ENCODE measurements around the gene EGF. TPM values are rescaled to one million over a fixed set of nuclear protein-coding genes. Genes with fewer than 3 reads are reported as not detected.
"Not testable (repeated sequence)": the region's sequence is repeated elsewhere in the genome, so short reads cannot be mapped to it uniquely, and the experiment has no call there.

Gene EGF
- total RNA-seq, 2 donors from 2014 or later = 7.4 to 13.4 TPM

- Histone ChIP-seq H3K4me3 (no peak overlapping the region), H3K4me1 (no peaks in the 10 kb centered on the region), H3K36me3 (no peaks in the 10 kb centered on the region), H3K9me3 (no peaks in the 10 kb centered on the region), H3K27ac (no peak overlapping the region), H3K27me3 (no peaks in the 10 kb centered on the region)
- DNase-seq (ENCODE audit: low spot score) = no peak
- no peak for TF ChIP-seq CTCF (IDR thresholded peaks at IDR 0.05)
These were observed 17.8 kb downstream of the EGF start for GRCh38 chr4:109930464-109930863.

GRCh38 chr4:109930872-109931271, 18.2 kb downstream of the EGF start:
- no peak for TF ChIP-seq CTCF (IDR thresholded peaks at IDR 0.05)
- Histone ChIP-seq H3K36me3 (no peaks in the 10 kb centered on the region), H3K4me1 (no peaks in the 10 kb centered on the region), H3K9me3 (no peaks in the 10 kb centered on the region), H3K27ac (no peak overlapping the region), H3K27me3 (no peaks in the 10 kb centered on the region), H3K4me3 (no peak overlapping the region)
- DNase-seq (ENCODE audit: low spot score) = no peak

- no peak for TF ChIP-seq CTCF (IDR thresholded peaks at IDR 0.05)
These were observed 18.6 kb downstream of the EGF start for GRCh38 chr4:109931318-109931717.

GRCh38 chr4:109937352-109937751, 24.7 kb downstream of the EGF start:
- H3K36me3 ChIP-seq; H3K27me3 ChIP-seq; DNase-seq (ENCODE audit: low spot score); H3K4me3 ChIP-seq; H3K9me3 ChIP-seq; H3K4me1 ChIP-seq; H3K27ac ChIP-seq: not testable (repeated sequence)

More at GRCh38 chr4:109931318-109931717, 18.6 kb downstream of the EGF start:
- Histone ChIP-seq H3K4me3 (no peak overlapping the region), H3K27me3 (no peaks in the 10 kb centered on the region), H3K36me3 (no peaks in the 10 kb centered on the region), H3K9me3 (no peaks in the 10 kb centered on the region), H3K4me1 (no peaks in the 10 kb centered on the region), H3K27ac (no peak overlapping the region)
- no peak for DNase-seq (ENCODE audit: low spot score)

GRCh38 chr4:109939190-109939589, 26.5 kb downstream of the EGF start:
- Histone ChIP-seq H3K36me3 (no peaks in the 10 kb centered on the region), H3K9me3 (no peaks in the 10 kb centered on the region), H3K27me3 (no peaks in the 10 kb centered on the region), H3K4me1 (no peaks in the 10 kb centered on the region), H3K4me3 (no peak overlapping the region), H3K27ac (no peak overlapping the region)
- no peak for DNase-seq (ENCODE audit: low spot score)
- TF ChIP-seq CTCF (IDR thresholded peaks at IDR 0.05) = no peak

- Histone ChIP-seq H3K4me3 (no peak overlapping the region), H3K9me3 (no peaks in the 10 kb centered on the region), H3K4me1 (no peaks in the 10 kb centered on the region), H3K27me3 (no peaks in the 10 kb centered on the region), H3K27ac (no peak overlapping the region), H3K36me3 (no peaks in the 10 kb centered on the region)
- no peak for TF ChIP-seq CTCF (IDR thresholded peaks at IDR 0.05)
- no peak for DNase-seq (ENCODE audit: low spot score)
These were observed 29.7 kb downstream of the EGF start for GRCh38 chr4:109942292-109942926.

All from right atrium auricular region (tissue), 2 donors.